Measurements from ENCODE around the gene SAMD4A.

Gene SAMD4A

GRCh38 chr14:54686219-54686870 is 119.4 kb downstream of the SAMD4A start:
- no peak for DNase-seq

GRCh38 chr14:54686871-54687749 is 120.2 kb downstream of the SAMD4A start:
- DNase-seq, result no peak

- no peak for DNase-seq
Measured at GRCh38 chr14:54687750-54688119, 120.8 kb downstream of the SAMD4A start.

GRCh38 chr14:54688229-54688628 is 121.3 kb downstream of the SAMD4A start:
- no peak for DNase-seq

- no peak for DNase-seq
Measured at GRCh38 chr14:54689928-54690327, 123.0 kb downstream of the SAMD4A start.

GRCh38 chr14:54690887-54691286 is 124.0 kb downstream of the SAMD4A start:
- DNase-seq, result no peak

- peak; percentile 77 for DNase-seq
Measured at GRCh38 chr14:54691525-54692283, 124.8 kb downstream of the SAMD4A start.

- DNase-seq, result no peak
Measured at GRCh38 chr14:54692284-54692772, 125.4 kb downstream of the SAMD4A start.

- no peak for DNase-seq
Measured at GRCh38 chr14:54693761-54694160, 126.8 kb downstream of the SAMD4A start.

- DNase-seq, result no peak
Measured at GRCh38 chr14:54695196-54695595, 128.3 kb downstream of the SAMD4A start.

GRCh38 chr14:54697001-54697400 is 130.1 kb downstream of the SAMD4A start:
- DNase-seq, result no peak

- no peak for DNase-seq
Measured at GRCh38 chr14:54697803-54698202, 130.9 kb downstream of the SAMD4A start.

GRCh38 chr14:54698501-54698900 is 131.6 kb downstream of the SAMD4A start:
- DNase-seq, result no peak

GRCh38 chr14:54698966-54699530 is 132.1 kb downstream of the SAMD4A start:
- DNase-seq, result no peak

GRCh38 chr14:54699735-54700134 is 132.8 kb downstream of the SAMD4A start:
- no peak for DNase-seq

- DNase-seq, result no peak
Measured at GRCh38 chr14:54700717-54701116, 133.8 kb downstream of the SAMD4A start.

GRCh38 chr14:54702014-54702491 is 135.1 kb downstream of the SAMD4A start:
- no peak for DNase-seq

GRCh38 chr14:54702492-54702891 is 135.6 kb downstream of the SAMD4A start:
- DNase-seq, result no peak

GRCh38 chr14:54703082-54703481 is 136.2 kb downstream of the SAMD4A start:
- no peak for DNase-seq

- no peak for DNase-seq
Measured at GRCh38 chr14:54703724-54704123, 136.8 kb downstream of the SAMD4A start.

- no peak for DNase-seq
Measured at GRCh38 chr14:54704768-54705167, 137.8 kb downstream of the SAMD4A start.

GRCh38 chr14:54706769-54707168 is 139.8 kb downstream of the SAMD4A start:
- no peak for DNase-seq

GRCh38 chr14:54708161-54708560 is 141.2 kb downstream of the SAMD4A start:
- DNase-seq, result no peak
